Amniotic stem cell (primary cell): ENCODE measurements around the gene RBM47.
"Not testable (repeated sequence)": the region's sequence is repeated elsewhere in the genome, so short reads cannot be mapped to it uniquely, and the experiment has no call there.

ENCODE experiments used
- DNase-seq: peaks from one replicate; lab custom pipeline; 2025; lab: John Stamatoyannopoulos, UW

RBM47 gene

DNA sequence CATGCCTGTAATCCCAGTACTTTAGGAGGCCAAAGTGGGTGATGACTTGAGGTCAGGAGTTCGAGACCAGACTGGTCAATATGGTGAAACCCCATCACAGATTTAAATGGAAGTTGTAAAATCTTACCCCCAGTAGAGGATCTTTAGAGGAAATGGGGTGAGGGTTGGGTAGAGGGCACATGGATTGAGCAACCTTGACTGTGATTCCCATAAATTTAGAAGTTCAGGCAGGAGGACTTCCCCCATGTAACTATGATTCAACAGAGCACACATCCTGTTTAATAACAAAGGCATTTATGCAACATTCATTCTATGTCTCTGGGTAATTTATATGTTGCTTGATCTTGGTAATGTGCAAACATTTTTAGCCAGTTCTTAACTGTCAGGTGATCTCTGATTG is 143.1 kb downstream of the RBM47 start:
- DNase-seq: no peak

DNA sequence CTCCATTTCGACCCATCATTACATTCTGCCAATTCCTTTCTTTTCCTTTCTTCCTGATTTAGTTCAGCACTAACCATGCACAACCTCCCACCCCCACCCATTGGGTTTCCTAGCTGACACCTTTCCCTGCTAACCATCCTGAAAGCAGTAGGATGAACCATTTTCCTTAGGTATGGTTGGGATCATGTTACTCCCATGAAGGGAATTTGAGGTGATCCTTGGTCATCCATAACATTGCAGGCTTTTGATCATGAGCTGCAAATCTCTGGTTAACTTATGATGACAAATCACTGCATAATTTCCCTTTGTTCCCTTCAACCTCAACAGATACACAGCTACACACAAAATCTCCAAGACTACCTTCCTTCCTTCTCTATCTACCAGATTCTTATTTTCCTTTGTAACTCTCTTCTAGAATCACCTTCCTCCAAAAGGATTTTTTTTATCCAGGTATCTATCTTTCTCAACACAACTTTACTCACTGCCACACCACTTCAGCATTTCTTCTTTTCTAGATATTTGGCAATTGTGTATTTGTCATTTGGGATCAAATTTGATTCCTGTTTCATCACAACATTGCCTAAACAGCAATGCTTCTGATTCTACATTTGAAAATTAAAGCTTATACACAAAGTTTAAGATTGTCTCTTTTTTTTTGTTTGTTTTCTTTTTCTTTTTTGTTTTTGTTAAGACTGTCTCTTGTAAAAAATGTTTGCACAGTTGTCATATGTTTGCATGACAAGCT is 145.1 kb downstream of the RBM47 start:
- DNase-seq: no peak

DNA sequence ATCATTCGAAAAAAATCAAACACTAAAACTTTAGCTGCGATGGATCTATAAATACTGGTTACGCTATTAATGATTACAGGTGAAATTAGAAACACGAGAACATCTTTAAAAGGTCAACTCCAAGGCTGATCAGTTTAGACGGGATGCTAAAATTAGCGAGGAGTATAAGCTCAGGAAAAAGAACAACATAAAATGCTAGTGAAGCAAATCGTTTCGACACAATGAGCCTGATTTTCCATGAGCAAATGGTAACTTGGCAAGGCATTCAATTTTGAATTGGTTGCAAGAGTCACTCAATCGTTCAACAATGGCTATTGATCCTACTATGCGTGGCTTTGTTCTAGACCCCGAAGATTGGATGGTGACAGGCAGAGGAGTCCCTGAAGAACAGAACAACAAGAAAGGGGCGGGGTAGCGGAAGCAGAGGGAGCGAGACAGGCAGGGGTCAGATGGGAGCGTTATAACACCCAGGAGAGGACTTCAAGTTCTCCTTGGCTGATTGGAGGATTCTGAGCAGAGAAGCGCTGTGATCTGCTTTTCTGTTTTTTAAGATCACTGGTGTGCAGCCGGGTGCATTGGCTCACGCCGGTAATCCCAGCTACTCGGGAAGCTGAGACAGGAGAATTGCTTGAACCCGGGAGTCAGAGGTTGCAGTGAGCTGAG is 146.5 kb downstream of the RBM47 start:
- no peak for DNase-seq

DNA sequence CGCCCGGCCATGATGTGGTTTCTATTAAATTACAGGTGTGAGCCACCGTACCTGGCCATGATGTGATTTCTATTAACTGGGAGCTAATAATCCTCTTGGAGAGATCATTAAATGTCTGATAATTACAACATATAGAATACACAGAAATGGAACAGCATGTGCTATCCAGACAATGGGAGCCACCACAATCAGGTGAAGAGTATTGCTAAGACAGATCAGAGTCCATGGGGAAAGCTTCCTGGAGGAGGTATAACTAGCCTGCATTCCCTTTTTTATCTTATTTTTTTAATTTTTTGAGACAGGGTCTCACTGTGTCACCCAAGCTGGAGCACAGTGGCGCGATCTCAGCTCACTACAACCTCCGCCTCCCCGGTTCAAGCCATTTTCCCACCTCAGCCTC is 147.7 kb downstream of the RBM47 start:
- no peak for DNase-seq

DNA sequence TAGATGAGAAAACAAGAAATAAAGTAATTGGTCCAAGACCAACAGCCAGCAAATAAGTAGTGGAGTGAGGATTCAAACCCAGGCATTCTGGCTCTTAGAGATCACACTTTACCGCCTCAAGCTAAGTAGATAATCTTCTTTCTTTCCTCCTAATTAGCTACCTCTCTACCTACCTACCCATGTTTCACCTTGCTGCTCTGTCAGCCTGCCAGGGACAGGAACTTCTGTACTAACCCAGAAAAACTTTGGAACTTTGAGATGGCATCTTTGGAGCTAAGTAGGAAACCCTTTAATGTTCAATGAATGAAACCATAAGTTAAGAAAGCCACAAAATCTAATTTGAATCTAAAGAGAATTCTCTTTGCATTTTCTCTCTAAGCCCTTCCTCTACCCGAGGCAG is 149.4 kb downstream of the RBM47 start:
- DNase-seq: no peak

DNA sequence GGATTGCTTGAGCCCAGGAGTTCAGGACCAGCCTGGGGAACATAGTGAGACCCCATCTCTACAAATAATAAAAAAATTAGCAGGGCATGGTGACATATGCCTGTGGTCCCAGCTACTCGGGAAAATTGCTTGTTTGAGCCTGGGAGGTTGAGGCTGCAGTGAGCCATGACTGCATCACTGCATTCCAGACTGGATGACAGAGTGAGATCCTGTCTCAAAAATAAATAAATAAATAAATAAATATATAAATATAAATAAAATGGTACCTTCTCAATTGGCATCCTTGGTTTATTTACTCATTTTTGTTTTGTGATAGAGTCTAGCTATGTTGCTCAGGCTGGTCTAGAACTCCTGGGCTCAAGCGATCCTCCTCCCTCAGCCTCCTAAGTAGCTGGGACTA is 150.3 kb downstream of the RBM47 start:
- DNase-seq: no peak

DNA sequence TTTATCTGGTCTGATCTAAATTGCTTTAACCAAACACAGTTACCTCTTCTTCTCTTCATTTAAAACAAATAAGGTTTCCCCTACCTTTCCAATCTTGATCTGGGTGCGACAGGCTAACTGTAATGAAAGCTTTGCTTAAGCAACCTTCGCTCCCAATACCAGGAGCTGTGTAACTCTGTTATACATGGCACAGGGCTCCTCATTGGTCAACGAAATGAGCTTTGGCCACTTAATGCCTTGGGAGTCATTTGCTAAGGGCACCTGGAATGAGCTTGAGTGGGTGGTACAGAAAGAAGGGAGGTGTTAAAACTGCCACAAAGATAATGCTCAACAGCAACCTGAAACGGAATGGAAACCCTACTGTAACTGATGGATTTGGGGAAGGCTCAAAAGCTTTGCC is 154.1 kb downstream of the RBM47 start:
- DNase-seq: no peak

DNA sequence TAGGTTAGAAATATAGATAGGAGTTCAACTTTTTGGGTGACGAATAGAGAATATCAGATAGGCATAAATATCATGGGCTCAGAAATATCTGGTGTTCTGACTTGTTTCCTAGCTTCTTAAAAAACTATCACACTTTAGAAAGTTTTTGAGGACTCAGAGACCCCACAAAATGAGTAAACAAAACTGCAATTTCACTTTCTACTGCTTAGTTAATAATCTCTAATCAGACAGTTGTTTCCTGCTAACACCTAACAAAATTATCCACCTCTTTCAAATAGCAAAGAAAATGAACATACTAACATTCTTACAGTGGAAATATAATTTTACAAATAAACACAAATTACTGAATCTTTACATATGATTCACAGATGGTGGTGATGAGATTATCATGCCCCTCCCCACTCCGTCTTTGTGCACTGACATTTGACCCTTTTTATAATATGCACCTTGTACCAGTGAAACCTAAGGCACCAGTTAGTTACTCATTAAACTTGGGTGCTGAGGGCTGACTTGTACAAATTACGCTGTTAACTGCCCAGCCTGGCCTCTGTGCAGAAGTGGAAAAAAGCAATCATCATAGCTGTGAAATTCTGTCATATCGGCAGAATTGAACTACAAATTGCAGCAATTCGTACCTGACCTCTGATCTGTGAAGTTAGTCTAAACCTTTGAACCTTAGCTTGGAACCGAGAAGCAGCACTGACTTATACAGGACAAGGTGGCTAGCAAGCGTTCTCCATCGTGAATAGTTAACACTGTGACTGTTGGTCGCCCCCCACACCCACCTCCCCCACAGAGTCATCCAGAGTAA is 155.9 kb downstream of the RBM47 start:
- no peak for DNase-seq

DNA sequence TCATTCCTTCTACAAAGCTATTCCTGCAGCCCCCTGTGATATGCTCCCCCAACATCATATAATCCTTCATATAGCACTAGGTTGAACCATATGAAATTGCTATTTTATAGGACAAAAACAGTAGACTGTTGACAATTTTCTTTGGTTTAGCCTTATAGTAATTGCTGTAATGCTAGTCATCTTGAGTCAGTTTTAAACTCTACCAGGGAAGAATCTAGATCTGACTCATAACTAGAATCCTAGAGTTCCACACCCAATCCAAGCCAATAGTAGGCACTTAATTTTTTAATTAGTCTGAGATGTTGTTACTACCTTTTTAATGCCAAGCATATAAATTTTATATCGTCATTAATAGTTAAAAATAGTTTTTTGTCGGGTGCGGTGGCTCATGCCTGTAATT is 157.7 kb downstream of the RBM47 start:
- DNase-seq: no peak

DNA sequence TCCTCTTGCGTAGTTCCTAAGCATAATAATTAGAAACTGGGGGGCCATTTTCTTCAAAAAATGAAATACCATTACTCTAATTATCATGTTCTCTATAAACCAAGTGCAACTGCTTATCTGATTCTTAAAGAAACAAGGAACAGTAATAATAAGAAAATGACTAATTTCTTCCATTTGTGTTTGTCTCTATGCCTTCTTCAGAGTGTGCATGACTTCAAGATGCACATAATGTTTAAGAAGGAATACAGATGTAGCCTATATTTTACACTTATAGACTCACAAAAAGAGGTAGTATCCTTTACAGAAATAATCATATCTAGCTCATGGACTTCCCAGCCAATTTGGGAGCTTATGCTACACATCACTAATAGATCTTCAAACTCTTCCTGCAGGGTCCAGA is 162.9 kb downstream of the RBM47 start:
- DNase-seq: no peak

DNA sequence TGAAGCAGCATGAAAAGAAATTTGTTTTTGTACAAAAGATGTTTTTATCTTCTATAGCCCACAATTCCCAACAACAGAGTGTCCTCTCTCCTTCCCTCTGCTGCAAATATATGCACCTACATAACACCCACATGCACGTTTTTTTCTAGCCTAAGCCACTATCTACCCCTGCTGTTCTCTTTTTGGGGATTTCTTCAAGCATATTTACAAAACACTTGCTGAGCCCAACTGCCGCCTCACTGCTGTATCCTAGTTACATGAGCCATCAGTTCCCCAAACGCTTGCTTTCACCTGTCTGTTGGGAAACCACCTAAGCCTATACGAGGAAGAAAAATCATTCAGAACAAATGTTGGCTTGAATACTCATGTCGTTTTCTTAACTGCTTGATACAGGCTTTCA is 167.3 kb downstream of the RBM47 start:
- DNase-seq: no peak

DNA sequence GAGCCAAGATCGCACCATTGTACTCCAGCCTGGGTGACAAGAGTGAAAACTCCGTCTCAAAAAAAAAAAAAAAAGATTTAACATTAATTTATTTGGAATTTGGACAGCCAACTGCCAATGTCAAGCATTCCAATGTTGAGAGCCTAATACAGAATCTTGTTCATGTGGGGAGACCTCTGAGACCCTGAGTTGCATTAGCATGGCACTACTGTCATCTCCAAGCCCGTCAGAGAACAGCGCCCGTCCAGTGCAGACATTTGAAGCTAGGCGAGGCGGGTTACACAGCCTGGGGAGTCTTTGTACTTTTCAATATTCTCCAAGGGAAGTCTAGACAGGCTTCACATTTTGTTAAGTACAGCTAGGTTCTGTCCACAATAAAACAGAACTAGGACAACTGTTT is 167.8 kb downstream of the RBM47 start:
- DNase-seq: no peak

DNA sequence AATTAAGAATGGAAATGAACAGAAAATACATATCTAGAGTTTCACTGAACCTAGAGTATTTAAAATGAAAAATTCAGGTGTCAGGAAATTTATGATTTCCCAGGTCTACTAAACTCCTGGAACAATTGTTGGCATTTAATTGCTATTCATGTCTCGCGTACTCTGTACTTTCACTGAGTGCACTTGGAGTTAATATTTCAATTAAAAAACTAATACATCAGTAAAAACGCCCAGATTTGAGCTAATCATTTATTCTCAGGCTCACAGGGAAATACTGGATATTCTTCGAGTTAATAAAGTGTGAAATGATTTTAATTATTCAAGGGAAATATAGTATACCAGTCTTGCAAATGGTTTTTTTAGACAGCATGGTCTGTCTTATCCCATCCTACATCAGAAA is 168.6 kb downstream of the RBM47 start:
- no peak for DNase-seq

DNA sequence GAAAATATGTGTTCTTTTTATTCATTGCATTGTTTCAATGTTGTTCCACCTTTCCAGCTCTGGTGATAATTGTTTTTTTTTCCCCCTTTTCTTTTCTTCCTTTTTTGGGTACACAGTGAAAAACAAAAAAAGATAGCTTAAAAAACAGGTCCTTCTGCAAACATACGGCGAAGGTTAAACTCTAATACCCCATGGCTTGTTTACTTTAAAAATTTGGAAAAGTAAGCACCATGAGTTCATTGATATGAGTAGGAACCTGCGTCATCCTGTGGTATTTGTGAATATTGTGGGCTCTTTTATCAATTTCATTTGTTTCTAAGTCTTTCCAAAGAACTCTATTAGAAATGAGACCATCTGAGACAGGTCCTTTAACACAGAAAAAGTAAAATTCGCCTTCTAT is 171.0 kb downstream of the RBM47 start:
- DNase-seq: no peak

DNA sequence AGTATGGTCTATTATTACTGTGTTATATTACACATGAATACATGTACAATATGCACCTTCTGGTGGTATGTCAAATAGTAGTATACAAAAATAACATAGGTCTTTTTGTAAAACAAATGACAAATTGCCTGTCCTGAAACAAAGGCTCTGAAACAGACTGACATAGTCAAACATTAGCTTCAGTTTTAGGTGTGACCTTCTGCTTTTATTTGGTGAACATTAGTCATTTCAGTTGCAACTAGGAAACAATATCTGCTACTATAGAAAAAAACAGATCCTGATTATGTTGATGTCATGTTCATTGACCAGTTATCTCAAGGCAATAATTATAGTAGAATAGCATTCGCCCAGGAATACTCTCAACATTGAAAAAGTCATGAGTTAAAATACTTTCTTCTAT is 171.6 kb downstream of the RBM47 start:
- DNase-seq: no peak

DNA sequence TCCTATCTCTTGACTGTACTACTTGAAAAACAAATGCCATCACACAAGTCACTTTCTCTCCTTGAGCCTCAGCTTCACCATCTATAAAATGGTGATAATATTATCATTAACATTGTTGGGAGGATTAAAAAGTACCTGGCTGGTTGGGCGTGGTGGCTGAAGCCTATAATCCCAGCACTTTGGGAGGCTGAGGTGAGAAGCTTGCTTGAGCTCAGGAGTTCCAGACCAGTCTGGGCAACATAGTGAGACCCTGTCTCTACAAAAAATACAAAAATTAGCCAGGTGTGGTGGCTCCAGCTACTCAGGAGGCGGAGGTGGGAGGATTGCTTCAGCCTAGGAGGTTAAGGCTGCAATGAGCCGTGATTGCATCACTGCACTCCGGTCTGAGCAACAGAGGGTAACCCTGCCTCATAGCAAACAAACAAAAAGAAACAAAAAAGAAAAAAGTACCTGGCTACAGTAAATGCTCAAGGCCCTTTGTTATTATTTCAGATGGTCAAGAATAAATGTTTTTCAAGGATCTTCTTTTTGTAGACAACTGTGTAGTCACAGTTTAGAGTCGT is 174.2 kb downstream of the RBM47 start:
- no peak for DNase-seq

DNA sequence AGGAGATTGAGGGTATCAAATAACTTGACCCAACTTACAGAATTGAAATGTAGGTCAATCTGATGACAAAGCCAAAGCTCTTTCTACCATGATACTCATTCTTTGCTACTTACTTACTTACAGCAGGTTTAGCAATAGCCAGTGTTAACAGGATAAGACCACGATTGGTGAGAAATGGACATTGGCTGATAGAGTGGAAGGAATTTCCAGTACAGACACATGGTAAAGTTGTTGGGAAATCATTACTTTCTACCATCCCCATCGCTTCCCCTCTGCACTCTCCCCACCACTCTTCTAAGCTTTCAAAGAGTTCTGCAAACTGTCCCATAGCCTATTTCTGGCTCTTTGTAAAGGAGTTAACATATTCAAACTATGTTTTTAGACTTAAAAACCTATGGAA is 174.8 kb downstream of the RBM47 start:
- no peak for DNase-seq

DNA sequence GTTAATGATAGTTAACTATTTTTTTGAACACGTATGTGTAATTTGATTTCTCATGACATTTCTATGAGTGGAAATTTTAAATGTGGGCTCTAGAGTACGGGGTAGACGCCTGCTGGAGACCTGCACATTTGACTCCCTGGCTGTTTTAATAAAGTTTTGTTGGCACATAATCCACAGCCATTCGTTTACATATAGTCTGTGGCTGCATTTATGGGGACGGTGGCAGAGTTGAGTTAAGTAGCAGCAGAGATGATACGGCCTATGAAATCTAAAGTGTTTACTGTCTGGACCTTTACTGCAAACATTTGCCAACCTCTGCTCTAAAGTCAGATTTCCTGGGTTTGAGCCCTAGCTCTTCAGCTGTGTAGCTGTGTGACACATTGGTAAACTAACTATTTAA is 175.8 kb downstream of the RBM47 start:
- DNase-seq: no peak

DNA sequence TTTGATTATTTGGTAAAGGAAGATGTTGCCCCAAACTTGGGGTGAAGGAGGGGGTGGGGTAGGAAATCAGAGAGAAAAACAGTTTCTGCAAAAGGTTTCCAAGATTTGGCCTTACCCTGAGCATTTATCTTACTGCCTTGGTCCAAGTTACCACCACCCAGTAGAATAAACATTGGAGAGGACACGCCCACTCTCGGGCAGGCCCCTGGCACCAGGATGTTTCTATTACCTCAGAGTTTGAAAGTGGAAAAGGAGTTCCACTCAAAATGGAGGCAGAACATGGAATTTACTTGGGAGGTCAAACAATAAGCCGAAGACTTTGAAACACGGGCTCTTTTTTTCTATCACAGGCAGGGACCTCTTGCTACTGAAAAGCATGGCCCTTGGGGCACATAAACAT is 180.8 kb downstream of the RBM47 start:
- DNase-seq: no peak

DNA sequence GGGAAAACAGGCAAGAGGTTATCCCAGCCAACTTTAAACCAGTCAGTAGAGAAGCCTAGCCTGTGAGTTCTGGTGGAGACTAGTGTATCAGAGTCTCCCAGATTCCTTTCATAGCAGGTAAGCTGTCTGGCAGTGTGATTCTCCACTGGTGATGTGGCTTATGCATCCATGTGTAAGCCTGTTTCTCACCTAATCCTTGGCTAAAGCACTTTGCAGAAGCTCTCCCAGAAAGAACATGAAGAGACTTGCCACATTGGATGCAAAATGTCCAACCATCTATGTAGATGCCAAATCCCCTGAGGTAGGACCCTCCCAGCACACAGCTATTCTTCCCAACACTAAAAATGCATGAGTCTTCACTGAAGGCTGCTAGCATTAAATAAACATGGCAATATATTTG is 182.8 kb downstream of the RBM47 start:
- no peak for DNase-seq

DNA sequence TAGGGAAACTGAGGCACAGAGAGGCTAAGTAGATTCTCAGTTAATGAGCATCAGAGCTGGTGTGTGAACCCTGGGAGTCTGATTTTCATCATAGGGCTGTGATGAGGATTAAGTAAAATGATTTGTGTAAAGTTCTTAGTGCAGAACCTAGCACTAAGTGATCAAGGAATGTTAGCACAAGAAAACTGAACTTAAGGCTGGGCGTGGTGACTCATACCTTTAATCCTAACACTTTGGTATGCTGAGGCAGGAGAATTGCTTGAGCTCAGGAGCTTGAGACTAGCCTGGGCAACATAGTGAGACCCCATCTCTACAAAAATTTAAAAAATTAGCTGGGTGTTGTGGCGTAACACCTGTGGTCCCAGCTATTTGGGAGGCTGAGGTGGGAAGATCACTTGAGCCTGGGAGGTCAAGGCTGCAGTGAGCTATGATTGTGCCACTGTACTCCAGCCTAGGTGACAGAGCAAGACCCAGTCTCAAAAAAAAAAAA is 183.4 kb downstream of the RBM47 start:
- DNase-seq: not testable (repeated sequence)

DNA sequence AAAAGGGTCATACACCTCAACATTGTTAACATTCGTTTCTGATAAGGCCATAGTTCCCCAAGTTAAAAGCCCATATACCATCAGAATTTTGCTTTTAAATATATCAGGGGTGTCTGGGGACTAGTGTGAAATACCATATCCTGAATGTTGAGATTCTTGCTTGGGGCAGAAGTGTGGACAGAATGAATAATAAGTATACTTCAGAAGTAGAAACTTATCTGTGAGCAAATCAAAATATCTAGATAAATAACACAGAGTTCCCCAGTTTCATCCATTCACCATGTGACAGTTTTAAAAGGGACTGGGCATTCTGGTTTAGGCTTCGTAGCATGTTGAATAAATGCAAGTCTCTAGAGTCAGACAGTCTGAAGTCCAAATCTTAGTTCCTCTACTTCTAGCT is 184.0 kb downstream of the RBM47 start:
- DNase-seq: no peak

DNA sequence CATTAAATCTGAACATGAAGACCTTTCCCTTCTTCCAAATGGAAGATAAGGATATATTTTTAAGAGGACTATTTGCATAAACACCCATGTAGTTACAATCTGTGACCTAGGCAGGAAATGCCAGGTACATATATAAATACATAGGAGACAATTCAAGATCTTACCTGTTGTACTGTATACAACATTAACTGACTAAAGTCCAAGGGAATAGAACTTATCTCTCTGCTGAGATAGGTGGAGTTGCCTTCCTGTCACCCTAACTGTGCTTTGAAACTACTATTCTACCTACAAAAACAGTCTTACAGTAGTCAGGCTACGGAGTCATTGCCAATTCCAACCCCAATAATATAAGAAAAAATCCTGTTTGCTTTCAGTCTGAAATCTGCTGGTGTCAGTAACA is 188.2 kb downstream of the RBM47 start:
- DNase-seq: no peak
